ENCODE measurements around the gene RAB31.

The RAB31 gene

DNA sequence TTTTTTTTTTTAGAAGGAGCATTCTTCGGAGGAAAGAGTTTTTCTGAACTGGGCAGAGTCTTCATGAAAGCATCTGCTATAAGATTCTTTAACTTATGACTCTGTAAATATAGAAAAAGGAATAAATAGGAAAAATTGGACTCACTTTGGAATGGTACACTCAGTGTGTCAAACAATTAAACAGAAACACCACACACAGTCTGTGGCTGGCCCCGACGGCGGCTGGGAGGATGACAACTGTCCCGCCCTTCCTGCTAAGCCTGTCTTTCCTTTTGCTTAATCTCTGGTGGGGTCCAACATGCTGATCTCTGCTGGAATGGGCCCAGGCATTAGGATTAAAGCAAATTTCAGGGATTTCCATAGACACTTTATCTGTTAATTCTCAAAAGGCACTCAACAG is 12.5 kb upstream of the RAB31 start:
- H3K4me3 ChIP-seq (ENCODE audit: low read depth, low read length), result no peak overlapping the region
- TF ChIP-seq, protein P1, sequence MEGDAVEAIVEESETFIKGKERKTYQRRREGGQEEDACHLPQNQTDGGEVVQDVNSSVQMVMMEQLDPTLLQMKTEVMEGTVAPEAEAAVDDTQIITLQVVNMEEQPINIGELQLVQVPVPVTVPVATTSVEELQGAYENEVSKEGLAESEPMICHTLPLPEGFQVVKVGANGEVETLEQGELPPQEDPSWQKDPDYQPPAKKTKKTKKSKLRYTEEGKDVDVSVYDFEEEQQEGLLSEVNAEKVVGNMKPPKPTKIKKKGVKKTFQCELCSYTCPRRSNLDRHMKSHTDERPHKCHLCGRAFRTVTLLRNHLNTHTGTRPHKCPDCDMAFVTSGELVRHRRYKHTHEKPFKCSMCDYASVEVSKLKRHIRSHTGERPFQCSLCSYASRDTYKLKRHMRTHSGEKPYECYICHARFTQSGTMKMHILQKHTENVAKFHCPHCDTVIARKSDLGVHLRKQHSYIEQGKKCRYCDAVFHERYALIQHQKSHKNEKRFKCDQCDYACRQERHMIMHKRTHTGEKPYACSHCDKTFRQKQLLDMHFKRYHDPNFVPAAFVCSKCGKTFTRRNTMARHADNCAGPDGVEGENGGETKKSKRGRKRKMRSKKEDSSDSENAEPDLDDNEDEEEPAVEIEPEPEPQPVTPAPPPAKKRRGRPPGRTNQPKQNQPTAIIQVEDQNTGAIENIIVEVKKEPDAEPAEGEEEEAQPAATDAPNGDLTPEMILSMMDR (IDR thresholded peaks at IDR 0.05; ENCODE audit: low read depth, low read length), result no peak
- no peak for TF ChIP-seq POLR2A (IDR thresholded peaks at IDR 0.05; ENCODE audit: extremely low read depth, insufficient read length)
- TF ChIP-seq, protein P2, sequence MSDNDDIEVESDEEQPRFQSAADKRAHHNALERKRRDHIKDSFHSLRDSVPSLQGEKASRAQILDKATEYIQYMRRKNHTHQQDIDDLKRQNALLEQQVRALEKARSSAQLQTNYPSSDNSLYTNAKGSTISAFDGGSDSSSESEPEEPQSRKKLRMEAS (IDR thresholded peaks at IDR 0.05; ENCODE audit: low read depth, low read length), result no peak
- TF ChIP-seq MYC (IDR thresholded peaks at IDR 0.05; ENCODE audit: low read depth, low read length), result no peak
- DNase-seq (ENCODE audit: low read depth), result no peak

DNA sequence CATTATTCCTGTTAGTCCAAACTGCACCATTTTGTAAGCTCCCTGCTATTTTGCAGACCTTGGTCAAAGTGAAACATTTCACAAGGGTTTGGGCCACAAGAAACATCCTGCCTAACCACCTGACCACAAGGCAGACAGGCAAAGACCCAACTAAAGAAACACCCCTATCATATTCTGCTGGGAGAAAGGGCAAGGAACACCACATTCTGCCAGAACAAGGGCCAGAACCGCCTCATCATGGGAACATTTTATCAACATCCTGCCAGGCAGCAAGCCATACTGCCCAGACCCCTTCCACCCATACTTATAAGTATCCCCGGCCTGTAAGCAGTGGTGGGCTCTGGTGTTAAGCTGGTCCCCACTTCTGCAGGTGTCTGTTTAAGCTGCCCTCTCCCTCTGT is 12.0 kb upstream of the RAB31 start:
- H3K4me3 ChIP-seq (ENCODE audit: low read depth, low read length), result no peak overlapping the region
- peak; percentile 46 for DNase-seq (ENCODE audit: low read depth)
- TF ChIP-seq, protein P2 (IDR thresholded peaks at IDR 0.05; ENCODE audit: low read depth, low read length), result no peak
- TF ChIP-seq MYC (IDR thresholded peaks at IDR 0.05; ENCODE audit: low read depth, low read length) (no peak), POLR2A (IDR thresholded peaks at IDR 0.05; ENCODE audit: extremely low read depth, insufficient read length) (no peak)
- TF ChIP-seq, protein P1 (IDR thresholded peaks at IDR 0.05; ENCODE audit: low read depth, low read length), result no peak

DNA sequence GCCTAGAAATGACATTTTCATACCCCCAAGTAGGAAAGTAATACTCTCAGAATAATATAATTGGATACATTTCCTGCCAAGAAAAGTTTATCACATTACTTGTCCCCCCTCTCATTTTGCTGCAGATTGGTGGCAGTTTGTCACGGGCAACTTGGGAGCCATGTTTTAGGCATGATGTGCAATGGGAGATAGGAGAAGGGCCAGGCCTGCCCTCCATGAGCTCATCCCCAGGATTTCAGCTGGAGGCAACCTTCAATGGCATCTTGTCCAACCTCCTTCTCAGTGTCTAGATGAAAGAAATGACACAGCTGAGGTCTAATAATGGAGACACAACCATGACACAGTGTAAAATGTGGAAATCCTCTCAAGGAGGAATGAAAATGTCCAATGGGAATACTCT is 11.4 kb upstream of the RAB31 start:
- no peak for DNase-seq (ENCODE audit: low read depth)
- no peak overlapping the region for H3K4me3 ChIP-seq (ENCODE audit: low read depth, low read length)
- TF ChIP-seq, protein P1 (IDR thresholded peaks at IDR 0.05; ENCODE audit: low read depth, low read length), result no peak
- TF ChIP-seq POLR2A (IDR thresholded peaks at IDR 0.05; ENCODE audit: extremely low read depth, insufficient read length) (no peak), MYC (IDR thresholded peaks at IDR 0.05; ENCODE audit: low read depth, low read length) (no peak)
- TF ChIP-seq, protein P2 (IDR thresholded peaks at IDR 0.05; ENCODE audit: low read depth, low read length), result no peak

DNA sequence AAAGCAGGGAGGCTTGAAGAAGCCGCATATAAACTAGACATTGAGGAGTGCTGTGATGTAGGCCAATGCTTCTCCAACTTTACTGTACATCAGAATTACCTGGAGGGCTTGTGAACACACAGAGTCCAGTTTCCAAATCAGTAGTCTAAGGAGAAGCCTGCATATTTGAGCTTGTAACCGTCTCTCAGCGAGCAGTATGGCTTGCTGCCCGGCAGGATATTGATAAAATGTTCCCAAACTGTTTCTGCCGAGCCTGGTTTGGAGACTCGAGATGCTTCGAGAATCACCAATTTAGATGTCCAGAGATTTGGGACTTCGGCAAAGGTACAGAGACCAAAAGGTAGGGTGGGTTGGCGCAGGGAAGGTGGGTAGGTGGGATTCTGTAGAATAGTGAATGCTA is 11.0 kb upstream of the RAB31 start:
- no peak overlapping the region for H3K4me3 ChIP-seq (ENCODE audit: low read depth, low read length)
- TF ChIP-seq, protein P1 (IDR thresholded peaks at IDR 0.05; ENCODE audit: low read depth, low read length), result no peak
- TF ChIP-seq, protein P2 (IDR thresholded peaks at IDR 0.05; ENCODE audit: low read depth, low read length), result no peak
- TF ChIP-seq MYC (IDR thresholded peaks at IDR 0.05; ENCODE audit: low read depth, low read length), result no peak
- no peak for TF ChIP-seq POLR2A (IDR thresholded peaks at IDR 0.05; ENCODE audit: extremely low read depth, insufficient read length)
- DNase-seq (ENCODE audit: low read depth), result no peak

DNA sequence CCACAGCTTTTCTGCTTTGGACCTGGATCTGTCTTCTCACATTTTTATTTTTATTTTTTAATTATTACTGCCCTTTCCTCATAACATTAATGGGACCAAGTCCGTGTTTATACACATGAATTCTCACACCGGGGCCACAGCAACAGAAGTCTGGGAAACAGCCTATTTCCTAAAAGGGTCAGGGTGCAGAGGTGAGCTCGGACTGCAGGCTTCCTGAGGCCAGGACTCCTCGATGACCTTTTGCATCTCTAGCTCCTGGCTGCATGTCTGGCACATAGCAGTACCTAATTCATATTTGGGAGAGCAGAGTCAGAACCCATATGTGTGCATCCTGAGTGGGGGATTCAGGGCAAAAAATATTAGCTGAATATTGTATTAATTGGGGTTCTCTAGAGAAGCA is 9.6 kb upstream of the RAB31 start:
- TF ChIP-seq MYC (IDR thresholded peaks at IDR 0.05; ENCODE audit: low read depth, low read length) (no peak), POLR2A (IDR thresholded peaks at IDR 0.05; ENCODE audit: extremely low read depth, insufficient read length) (no peak)
- TF ChIP-seq, protein P1 (IDR thresholded peaks at IDR 0.05; ENCODE audit: low read depth, low read length), result no peak
- TF ChIP-seq, protein P2 (IDR thresholded peaks at IDR 0.05; ENCODE audit: low read depth, low read length), result no peak
- DNase-seq (ENCODE audit: low read depth), result no peak

More for the DNA sequence above, 9.6 kb upstream of the RAB31 start:
- H3K4me3 ChIP-seq (ENCODE audit: low read depth, low read length), result no peak overlapping the region
